GM18502 (cell line): ENCODE data around the gene TRIM65.
"Not testable (repeated sequence)": the region's sequence is repeated elsewhere in the genome, so short reads cannot be mapped to it uniquely, and the experiment has no call there.

Source experiments
- ATAC-seq: cut with Tn5 transposase; IDR thresholded peaks from one replicate; pipeline ENCODE4 v1.9.1; 2021; ENCODE audit warnings: mild to moderate bottlenecking; ENCODE audit not compliant: unreplicated experiment, poor library complexity

The TRIM65 gene

DNA sequence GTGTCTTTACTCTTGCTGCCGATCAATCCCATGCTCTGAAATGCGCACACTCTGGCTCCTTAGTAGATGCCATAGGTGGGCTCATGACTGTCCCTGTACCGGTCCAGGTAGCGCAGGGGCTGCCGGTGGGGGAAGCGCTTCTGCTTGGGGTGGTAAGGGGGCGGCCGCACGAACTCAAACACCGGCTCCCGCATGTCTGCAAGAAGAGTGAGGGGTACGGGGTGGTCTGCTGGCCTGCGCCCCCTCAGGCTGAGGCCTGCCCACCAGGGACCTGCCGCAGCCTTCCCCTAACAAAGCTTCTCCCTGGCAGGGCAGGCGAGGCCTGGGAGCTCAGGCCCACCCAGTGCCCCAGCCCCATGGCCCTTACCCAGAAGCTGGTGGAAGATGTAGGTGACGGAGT is 2.0 kb upstream of the TRIM65 start:
- ATAC-seq: no peak

DNA sequence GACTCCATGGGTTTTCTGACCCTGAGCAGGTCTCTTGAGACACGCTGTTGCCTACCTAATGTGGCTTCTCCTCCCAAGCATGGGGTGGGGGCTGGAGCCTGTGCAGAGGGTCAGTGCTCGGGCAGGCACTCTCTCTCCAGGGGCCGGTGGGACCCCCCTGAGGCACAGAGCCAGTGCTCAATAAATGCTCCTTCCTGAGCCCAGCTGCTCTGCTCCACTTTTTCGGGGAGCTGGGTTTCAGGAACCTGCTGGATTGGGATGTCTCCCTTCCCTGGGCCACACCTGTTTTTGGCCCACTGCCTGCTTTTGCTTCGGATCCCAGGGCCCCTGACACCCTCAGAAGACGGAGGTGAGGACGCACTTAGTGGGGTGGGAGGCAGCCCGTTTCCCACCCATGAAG is 1.3 kb upstream of the TRIM65 start:
- no peak for ATAC-seq

DNA sequence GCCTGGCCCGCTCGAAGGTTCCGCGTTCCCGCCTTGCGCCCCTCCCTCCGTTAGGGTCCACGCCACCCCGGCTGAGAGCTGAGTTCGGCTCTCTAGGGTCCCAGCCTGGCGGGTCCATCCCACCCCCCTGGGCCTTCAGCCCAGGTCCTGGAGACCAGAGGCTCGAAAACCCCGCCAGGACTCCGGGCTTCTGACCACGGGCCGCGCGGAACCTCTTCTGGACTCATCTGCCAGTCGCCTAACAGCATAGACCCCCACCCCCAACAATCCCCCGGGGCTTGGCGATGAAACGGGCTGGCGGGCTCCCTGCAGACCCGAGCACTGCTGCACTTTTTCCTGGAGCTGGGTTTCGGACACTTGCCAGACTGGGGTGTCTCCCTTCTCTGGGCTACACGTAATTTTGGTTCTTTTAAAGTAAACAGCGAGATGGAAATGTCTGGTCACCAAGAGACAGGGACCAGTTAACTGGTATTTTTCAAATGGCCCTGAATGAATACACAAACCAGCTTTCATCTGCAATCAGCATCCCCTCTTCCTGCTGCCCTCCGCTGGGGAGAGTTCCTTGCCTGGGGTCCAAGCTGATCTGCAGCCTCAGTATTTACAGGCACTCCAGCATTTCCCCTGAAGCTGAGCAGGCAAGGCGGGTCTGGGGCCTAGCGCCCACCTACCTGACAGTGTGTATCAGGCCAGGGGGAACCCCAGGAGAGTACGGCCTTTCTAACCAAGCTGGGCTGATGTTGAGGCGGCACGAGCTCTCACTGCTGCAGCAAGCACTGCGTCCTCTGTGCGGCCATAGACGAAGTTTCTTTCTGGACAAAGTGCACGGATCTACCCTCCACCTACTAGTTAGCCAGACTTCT is 639 bp upstream of the TRIM65 start:
- no peak for ATAC-seq

DNA sequence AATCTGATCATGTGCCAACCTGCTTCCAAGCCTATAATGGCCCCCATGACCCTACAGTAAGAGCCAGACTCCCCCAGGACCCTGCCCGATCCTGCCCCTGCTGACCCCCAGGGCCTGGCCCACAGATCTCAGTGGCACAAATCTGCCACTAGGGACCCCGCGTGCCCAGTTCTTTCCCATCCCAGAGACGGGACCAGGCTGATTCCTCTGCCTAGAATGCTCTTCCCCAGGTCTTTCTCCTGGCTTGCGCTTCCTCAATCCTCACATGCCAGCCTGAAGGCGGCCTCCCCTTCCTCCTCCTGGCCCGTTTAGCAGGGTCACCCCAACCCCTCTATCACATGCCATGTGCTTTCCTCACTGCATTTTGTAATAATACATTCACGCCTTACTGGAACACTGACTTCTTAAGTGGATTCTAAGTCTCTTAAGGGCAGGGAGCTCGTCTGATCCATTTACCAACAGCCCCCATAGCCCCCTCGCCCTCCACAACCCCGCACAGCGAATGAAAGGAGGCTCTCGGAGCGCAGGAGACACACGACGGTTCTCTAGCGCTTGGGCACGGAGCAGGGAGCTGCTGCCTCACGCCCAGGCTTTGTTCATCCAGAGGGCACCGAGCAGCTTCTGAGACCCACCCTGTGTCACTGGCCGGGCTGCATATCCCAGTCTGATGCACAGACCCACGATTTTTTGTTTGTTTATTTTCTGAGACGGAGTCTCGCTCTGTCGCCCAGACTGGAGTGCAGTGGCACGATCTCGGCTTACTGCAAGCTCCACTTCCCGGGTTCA is 1.2 kb downstream of the TRIM65 start:
- ATAC-seq: no peak

DNA sequence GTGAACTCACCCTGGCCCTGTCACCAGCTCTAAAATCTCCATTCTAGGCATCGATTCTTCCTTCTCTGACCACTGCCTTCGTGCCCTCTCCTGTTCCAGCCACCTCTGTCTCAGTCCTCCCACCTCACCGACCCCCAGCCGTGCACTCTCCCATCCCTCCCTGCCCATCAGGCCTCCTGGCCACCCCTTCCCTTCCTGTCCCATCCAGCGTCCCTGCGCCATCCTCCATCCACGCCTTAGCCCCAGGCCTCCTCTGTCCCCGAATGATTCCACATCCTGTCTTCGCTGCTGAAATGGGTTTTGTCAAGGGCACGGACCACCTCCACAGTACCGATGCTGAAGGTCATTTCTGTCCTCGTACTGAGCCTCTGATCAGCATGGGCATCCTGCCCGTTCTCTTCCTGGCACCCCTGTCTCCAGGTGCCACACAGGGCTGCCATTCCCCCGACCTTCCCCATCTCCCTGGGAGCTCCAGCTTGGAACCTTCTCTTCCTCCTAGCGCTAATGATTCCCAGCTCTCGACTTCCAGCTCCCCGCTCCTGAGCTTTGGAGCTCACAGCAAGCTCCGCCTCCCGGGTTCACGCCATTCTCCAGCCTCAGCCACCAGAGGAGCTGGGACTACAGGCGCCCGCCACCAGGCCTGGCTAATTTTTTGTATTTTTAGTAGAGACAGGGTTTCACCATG is 2.6 kb downstream of the TRIM65 start:
- ATAC-seq: no peak

DNA sequence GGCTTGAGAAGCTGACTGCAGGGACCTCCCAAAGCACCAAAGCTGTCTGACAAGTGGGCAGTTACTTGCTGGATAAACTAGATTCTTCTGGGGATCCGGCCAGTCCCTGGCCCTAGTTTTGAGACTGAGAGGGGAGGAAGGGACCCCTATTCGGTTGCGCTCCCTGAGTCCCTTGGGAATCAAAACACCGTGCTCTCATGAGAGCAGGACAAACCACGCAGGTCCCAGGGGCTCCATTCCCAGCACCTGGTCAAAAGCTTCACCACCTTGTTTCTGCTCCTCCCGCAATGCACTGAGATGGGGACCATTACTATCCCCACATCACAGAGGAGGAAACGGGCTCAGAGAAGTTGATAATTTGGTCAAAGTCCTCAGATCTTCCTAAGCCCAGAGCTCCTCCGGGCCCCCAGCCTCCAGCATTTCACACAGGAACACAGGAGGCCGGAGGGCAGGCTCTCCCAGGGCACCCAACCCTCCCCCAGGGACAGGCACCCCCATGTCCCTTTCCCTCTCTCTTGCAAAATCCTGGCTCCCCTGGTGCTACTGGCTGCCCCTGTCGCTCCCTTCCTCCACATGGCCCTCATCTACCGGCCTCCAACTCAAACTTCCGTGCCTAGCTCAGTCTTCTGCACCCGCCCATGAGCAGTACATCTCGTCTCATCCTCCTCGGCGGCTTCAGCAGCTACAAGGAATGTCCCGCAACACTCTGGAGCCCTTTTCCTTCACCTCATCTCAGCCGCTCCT is 3.3 kb downstream of the TRIM65 start:
- no peak for ATAC-seq

DNA sequence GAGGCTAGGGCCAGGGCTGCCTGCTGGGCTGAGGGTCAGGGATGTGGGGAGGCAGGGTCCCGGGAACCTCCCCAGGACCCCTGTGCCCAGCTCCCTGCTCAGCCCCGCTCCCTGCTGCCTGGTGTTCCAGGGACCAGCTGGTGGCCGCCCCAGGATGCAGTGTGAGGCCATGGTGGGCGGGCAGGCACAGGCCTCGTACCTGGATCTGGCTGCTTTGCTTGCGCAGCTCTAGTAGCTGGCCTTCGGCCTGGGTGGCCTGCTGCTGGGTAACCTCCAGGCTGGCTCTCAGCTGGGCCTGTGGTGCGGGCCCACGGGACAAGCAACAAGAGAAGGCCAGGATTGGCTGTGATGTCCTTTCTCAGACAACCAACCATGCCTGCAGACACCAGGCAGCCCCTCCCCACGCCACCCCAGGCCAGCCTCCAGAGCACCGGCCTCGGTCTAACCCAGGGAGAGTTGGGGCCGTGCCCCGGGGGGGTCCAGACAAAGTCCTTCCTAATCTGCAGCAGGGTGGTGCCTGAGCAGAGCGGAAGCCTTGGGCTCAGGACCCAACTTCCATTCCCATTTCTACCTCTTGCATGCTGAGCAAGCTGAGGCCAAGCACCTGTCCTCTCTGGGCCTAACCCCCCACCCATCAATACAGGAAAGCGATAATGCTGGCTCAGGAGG is 4.1 kb downstream of the TRIM65 start:
- ATAC-seq: no peak

DNA sequence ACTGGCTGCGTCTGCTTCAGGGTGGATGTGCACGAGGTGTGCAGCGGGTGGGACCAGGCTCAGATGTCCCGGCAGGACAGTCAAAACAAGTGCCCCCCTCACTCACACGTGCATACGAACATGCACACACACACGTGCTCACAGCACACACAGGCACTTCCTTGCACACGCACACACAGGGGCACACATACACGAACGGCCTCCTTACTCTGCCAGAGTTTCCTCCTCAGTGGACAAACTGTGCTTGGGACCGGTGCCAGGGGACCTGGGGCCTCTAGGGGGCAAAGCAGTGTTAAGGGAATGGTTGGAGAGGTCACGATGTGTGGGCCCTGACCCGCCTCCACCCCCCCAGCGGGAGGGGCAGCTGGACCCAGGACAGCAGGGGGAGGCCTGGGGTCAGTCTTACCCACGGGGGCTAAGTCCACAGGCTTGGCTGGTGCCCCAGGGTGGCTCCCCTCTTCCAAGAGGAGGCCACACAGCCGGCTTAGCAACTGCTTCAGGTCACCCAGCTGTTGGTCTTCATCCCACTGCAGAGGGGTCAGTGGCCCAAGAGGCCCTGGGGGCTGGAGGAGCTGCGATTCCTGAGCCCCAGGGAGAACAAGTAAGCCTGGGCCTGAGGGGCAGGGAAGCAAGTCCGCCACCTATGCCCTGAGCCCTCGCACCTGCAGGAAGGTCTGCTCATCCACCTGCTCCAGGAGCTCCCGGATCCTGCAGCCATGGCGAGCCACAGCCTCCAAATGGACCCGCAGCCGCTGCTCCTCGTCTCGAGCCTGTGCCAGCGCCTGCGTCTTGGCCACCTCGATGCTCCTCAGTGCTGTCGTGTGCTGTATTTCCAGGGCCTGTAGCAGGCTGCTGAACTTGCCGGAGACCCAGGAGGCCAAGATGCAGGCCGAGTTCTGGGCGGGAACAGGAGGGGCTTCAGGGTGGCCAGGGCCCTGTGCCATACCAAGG is 4.9 kb downstream of the TRIM65 start:
- no peak for ATAC-seq

DNA sequence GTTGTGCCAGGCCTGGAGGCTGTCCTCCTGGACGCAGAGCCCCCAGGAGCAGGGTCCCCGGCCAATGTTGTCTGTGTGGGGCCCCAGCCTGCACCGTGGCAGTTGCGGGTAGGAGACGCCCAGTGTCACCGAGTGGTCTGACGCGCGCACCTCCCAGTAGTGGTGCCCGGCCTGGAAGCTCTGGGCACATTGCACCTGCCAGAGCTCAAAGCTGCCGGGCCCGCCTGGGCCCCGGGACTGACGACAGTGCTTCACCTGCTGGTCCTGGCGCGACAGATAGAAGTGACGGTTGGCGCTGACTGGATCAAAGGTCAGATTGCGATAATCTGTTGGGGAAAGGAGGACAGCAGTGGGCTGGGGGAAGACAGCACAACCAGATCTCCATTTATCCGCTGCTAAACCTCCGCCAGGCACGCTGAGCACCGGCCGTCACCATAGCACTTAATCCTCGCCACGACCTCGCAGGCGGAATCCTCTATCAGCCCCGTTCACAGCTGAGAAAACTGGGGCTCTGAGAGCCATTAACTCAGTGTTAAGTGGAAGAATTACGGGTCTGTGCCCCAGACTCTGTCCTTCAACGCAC is 5.6 kb downstream of the TRIM65 start:
- no peak for ATAC-seq

DNA sequence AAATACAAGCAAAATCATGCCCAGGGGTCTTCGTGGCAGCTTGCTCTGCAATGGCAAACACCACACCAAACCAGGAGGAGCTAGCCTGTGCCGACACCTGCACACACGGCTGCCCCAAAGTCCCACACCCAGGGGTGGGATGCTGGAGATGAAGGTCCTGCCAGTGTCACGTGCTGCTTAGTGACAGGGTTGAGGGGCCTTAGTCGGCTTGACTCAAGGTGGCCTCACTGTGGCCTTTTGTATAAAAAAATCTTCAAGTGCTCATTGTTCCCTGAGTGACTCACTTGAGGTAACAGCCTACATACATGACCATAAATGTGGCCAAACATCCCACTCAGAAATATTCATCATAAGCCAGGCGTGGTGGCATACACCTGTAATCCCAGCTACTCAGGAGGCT is 7.3 kb downstream of the TRIM65 start:
- ATAC-seq: no peak

DNA sequence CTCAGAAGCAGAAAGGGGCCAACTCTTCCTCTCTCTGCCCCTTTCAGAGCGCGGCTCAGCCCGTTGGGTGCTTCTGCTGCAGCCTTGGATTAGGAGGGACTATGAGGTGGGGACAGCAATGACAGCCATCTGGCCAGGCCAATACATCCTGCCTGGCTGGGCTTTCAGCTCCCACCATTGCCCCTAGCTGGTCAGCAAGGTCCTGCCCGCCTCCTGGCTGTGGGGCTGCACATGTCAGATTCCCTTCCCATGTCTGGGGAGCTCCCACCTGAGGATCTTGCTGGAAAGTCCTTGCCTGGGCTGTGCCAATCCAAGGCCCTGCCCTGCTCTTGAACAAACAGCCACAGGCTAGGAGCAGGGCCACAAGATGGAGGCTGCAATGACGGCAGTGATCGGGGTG is 8.3 kb downstream of the TRIM65 start:
- ATAC-seq: no peak

DNA sequence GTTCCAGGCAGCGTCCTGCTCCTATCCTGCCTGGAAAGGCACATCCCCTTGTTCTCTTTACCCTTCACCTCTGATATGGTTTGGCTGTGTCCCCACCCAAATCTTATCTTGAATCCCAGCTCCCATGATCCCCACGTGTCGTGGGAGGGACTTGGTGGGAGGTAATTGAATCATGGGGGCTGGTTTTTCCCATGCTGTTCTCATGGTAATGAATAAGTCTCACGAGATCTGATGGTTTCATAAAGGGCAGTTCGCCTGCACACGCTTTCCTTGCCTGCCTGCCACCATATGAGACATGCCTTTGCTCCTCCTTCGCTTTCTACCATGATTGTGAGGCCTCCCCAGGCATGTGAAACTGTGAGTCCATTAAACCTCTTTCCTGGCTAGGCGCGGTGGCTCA is 10.9 kb downstream of the TRIM65 start:
- not testable (repeated sequence) for ATAC-seq

DNA sequence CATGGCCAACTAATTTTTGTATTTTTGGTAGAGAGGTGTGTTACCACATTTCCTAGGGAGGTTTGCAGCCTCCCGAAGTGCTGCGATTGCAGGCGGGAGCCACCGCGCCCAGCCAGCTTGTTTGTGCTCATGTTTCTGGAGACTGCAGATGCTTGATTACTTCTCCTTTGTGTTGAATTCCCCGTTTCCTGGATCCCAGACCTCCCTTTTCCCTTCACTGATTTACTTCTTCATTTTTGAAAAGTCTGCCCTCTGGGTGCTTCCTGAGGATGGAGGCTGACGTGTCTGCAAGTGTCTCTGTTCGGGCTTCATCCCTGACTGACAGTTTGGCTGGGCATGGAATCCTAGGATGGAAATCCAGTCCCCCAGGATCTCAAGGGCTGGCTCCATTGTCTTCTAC is 11.3 kb downstream of the TRIM65 start:
- ATAC-seq: no peak

DNA sequence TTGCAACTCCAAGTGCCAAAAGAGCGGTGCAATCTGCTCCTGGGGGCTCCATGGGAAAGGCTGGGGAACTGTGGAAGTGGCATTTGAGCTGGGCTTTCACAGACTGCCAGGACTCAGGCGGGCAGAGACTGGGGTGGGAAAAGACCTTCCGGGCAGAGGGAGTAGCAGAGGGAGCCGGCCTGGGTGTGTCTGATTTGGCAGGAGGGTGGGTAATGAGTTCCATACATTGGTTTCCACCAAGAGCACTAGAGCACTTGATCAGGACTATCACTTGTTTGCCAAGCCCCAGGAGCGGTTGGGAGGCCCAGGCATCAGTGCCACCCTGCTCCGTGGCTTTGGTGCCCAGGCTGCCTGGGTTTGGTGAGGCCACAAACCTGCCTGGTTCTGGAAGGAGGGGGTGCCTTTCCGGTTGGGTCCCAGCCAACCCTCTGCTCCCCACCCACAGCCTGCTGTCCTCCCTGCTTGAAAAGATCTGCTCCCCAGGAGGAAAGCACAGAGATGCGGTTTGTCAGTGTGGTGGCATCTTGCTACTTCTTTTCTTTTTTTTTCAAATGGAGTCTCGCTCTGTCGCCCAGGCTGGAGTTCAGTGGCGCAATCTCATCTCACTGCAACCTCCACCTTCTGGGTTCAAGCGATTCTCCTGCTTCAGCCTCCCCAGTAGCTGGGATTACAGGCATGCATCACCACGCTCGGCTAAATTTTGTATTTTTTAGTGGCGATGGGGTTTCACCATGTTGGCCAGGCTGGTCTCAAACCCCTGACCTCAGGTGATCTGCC is 14.9 kb downstream of the TRIM65 start:
- no peak for ATAC-seq

DNA sequence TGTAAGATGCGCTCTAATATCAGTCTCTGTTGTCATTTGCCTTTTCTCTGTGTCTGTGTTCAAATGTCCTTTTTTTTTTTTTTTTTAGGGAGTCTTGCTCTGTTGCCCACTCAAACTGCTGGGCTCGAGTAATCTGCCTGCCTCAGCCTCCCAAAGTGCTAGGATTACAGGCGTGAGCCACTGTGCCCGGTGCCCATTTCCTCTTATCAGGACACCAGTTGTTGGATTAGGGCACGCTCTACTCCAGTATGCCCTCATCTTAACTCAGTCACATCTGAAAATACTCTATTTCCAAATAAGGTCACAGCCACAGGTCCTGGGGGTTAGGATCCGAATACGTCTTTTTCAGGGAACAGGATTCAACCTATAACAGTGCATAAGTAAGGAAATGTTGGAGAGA is 16.5 kb downstream of the TRIM65 start:
- no peak for ATAC-seq

DNA sequence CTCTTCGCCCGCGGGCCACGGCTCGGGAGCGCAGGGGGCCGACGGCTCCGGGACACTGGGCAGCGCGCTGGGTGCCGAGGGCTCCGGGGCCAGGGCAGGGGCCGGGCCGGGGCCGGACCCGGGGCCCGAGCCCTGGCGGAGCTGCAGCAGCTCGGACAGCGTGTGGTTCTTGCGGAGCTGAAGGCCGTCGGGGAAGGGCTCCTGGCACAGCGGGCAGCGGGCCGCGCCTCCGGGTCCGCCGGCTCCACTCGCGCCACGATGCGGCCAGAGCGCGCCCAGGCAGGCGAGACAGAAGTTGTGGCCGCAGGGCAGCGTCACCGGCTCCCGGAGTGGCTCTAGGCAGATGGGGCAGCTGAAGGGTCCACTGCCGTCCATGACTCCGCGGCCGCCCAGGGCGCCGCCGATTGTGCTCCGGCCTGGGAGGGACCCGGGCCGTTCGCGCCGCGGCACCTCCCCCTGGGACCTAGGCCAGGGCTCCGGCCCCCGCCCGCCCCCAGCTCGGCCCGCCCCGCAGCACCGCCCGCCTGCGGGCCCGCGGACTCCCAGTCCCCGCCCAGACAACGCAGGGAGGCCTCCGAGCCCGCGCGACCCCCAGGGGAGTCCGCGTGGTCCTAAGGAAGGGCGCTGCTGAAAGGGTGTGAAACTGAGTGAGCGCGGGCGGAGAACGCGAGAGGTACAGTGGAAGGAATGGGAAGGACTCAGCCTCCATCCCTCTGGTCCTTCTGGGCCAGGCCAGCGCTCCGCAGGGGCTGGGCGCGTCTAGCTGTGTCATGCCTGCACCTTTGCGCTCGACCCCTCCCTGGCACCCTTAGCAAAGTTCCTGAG is 18.4 kb downstream of the TRIM65 start, which contains the start of gene TRIM47:
TSS of gene TRIM47 (minus strand) at position 408 of the 825 bp plus-strand sequence. CDS start at position 375, 33 bp downstream.
- peak; percentile 27 for ATAC-seq

DNA sequence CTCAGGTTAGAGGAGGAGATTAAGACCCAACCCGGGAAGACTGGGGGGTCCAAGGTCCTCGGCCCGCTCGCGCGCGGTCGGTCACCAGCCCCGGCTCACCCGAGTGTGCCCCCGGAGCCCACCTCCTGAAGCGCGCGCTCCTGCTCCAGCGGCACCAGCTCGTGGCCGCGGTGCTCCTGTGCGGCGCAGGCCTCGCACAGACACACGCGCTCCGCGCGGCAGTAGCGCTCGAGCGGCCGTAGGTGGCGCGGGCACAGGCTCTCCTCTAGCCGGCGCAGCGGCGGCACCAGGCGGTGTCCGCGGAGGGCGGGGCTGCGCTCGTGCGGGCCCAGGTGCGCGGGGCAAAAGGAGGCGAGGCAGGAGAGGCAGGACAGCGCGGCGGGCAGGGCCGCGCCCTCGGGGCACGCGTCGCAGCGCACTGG is 19.0 kb downstream of the TRIM65 start:
- peak; percentile 57 for ATAC-seq
